Neural crest cell (in vitro differentiated cells): ENCODE results near the gene MRPL41. TPM values are rescaled to one million over a fixed set of nuclear protein-coding genes. Genes with fewer than 3 reads are reported as not detected.
"Not testable (repeated sequence)": the region's sequence is repeated elsewhere in the genome, so short reads cannot be mapped to it uniquely, and the experiment has no call there.

Source experiments
- DNase-seq: peaks from one replicate; pipeline ENCODE4 v3.0.0; 2021; ENCODE audit warnings: low read depth, mixed read lengths, low spot score
- H3K27ac Mint-ChIP-seq: one replicate; pipeline ENCODE4 v1.8.0; 2021; ENCODE audit warnings: mild to moderate bottlenecking, mixed read lengths; ENCODE audit not compliant: unreplicated experiment
- H3K27me3 Mint-ChIP-seq: 2 replicates; pipeline ENCODE4 v1.8.0; 2021; ENCODE audit warnings: low read depth, mild to moderate bottlenecking, mixed read lengths
- H3K36me3 Mint-ChIP-seq: 2 replicates; pipeline ENCODE4 v1.8.0; 2021; ENCODE audit warnings: low read depth, mild to moderate bottlenecking, mixed read lengths
- H3K4me1 Mint-ChIP-seq: 2 replicates; pipeline ENCODE4 v1.8.0; 2021; ENCODE audit warnings: mixed read lengths
- H3K4me3 Mint-ChIP-seq: one replicate; pipeline ENCODE4 v1.8.0; 2021; ENCODE audit warnings: mild to moderate bottlenecking, mixed read lengths
- H3K9me3 Mint-ChIP-seq: 2 replicates; pipeline ENCODE4 v1.8.0; 2021; ENCODE audit warnings: mixed read lengths
- total RNA-seq: library from RNA; stranded (reverse); gene quantifications from 2 replicates; pipeline ENCODE4 v1.2.1, GENCODE V29; 2021
- TF ChIP-seq, protein P1 (sequence below): fragments of 200-600 bp; sonication (generic); conservative IDR thresholded peaks from 2 replicates; pipeline ENCODE4 v1.5.0; 2021; ENCODE audit warnings: antibody characterized with exemption, mild to moderate bottlenecking

Gene MRPL41
- total RNA-seq, 1 donor from 2014 or later = 40.9 TPM

- Mint-ChIP-seq H3K27me3 (no peaks in the 10 kb centered on the region), H3K4me1 (no peaks in the 10 kb centered on the region), H3K27ac (no peak overlapping the region), H3K9me3 (no peaks in the 10 kb centered on the region), H3K36me3 (no peaks in the 10 kb centered on the region), H3K4me3 (no peak overlapping the region)
- TF ChIP-seq, protein P1, sequence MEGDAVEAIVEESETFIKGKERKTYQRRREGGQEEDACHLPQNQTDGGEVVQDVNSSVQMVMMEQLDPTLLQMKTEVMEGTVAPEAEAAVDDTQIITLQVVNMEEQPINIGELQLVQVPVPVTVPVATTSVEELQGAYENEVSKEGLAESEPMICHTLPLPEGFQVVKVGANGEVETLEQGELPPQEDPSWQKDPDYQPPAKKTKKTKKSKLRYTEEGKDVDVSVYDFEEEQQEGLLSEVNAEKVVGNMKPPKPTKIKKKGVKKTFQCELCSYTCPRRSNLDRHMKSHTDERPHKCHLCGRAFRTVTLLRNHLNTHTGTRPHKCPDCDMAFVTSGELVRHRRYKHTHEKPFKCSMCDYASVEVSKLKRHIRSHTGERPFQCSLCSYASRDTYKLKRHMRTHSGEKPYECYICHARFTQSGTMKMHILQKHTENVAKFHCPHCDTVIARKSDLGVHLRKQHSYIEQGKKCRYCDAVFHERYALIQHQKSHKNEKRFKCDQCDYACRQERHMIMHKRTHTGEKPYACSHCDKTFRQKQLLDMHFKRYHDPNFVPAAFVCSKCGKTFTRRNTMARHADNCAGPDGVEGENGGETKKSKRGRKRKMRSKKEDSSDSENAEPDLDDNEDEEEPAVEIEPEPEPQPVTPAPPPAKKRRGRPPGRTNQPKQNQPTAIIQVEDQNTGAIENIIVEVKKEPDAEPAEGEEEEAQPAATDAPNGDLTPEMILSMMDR = no peak
- DNase-seq = no peak
Observed at GRCh38 chr9:137514691-137515337, 36.9 kb upstream of the MRPL41 start.

DNA sequence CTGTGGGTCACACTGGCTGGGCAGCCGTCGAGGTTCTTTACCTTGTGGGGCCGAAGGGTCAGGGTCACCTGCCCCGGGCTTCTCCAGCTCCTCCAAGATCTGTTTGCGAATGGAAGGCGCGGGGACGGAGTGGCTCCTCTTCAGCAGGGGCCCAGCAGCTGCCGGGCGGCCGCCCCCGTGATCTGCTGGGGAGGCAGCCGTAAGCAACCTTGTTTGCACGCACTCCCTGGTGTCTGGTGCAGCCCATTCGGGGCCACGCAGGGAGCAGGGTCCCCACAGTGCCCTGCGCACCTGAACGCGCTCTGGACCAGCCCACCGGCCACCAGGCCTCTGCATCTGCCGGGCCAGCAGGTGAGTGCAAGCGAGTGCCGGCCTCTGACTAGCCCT is 36.3 kb upstream of the MRPL41 start:
- no peaks in the 10 kb centered on the region for H3K36me3 Mint-ChIP-seq
- H3K27ac Mint-ChIP-seq = no peak overlapping the region
- H3K9me3 Mint-ChIP-seq = no peaks in the 10 kb centered on the region
- no peak overlapping the region for H3K4me3 Mint-ChIP-seq
- no peaks in the 10 kb centered on the region for H3K27me3 Mint-ChIP-seq
- no peaks in the 10 kb centered on the region for H3K4me1 Mint-ChIP-seq
- no peak for DNase-seq
- TF ChIP-seq, protein P1 = no peak

- no peaks in the 10 kb centered on the region for H3K36me3 Mint-ChIP-seq
- no peaks in the 10 kb centered on the region for H3K4me1 Mint-ChIP-seq
- DNase-seq = no peak
- no peak overlapping the region for H3K27ac Mint-ChIP-seq
- no peaks in the 10 kb centered on the region for H3K9me3 Mint-ChIP-seq
- TF ChIP-seq, protein P1 = no peak
- no peaks in the 10 kb centered on the region for H3K27me3 Mint-ChIP-seq
- no peak overlapping the region for H3K4me3 Mint-ChIP-seq
Observed at GRCh38 chr9:137516144-137516917, 35.3 kb upstream of the MRPL41 start.

DNA sequence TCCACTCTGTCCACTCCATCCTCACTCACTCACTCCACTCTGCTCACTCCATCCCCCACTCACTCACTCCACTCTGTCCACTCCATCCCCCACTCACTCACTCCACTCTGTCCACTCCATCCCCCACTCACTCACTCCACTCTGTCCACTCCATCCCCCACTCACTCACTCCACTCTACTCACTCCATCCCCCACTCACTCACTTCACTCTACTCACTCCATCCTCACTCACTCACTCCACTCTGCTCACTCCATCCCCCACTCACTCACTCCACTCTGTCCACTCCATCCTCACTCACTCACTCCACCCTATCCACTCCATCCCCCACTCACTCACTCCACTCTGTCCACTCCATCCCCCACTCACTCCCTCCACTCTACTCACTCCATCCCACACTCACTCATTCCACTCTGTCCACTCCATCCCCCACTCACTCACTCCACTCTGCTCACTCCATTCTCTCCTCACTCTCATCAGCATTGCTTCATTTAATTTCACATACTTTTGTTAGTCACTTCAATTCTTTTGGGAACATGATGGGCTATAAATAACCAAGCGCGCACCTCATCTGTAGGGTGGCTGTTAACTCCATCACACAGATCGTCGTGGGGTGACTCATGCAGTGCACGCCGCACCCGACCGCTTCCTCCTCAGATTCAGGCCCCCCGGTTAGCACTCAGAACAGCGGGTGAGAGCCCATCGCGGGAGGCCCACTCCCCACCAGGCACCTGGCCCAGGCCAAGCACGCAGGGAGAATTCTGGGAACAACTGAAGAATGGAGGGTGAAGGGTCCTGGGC is 32.8 kb upstream of the MRPL41 start:
- not testable (repeated sequence) for DNase-seq, H3K36me3 Mint-ChIP-seq, H3K4me3 Mint-ChIP-seq, H3K4me1 Mint-ChIP-seq, H3K27me3 Mint-ChIP-seq, H3K27ac Mint-ChIP-seq, H3K9me3 Mint-ChIP-seq

DNA sequence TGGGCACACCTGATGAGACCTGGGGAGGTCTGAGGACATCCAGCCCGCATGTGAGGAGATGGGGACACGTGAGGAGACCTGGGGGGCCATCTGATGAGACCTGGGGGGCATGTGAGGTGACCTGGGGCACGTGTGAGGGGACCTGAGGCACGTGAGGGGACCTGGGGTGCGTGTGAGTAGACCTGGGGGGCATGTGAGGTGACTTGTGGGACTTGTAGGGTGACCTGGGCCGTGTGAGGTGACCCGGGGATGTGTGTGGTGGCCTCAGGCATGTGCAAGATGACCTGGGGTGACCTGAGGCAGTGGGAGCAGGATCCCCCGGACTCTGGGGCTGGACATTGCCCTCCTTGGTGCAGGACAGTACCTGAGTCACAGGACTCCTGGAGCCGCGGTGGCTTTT is 32.1 kb upstream of the MRPL41 start:
- Mint-ChIP-seq H3K4me1 (no peaks in the 10 kb centered on the region), H3K9me3 (no peaks in the 10 kb centered on the region), H3K27me3 (no peaks in the 10 kb centered on the region), H3K27ac (no peak overlapping the region), H3K4me3 (no peak overlapping the region), H3K36me3 (no peaks in the 10 kb centered on the region)
- no peak for DNase-seq
- TF ChIP-seq, protein P1 = no peak
